IMR-90 (cell line): Measurements from ENCODE around the gene HGFAC. TPM values are rescaled to one million over a fixed set of nuclear protein-coding genes. Genes with fewer than 3 reads are reported as not detected.

Experiments
- ATAC-seq: fragments of 200-7000 bp; cut with Tn5 transposase; 2 replicates; pipeline ENCODE4 v1.9.1; 2020; ENCODE audit warnings: low read depth, mild to moderate bottlenecking, moderate library complexity
- BruUV-seq: library from RNA; stranded (reverse); fragments of 400-500 nt; replicated peaks from 2 replicates; lab custom pipeline; 2021; lab: Mats Ljungman, UMichigan
- CTCF ChIA-PET: fragments of 300-600 bp; formaldehyde crosslinking; extraction: SDS; loops from one replicate; lab custom pipeline; 2021; ENCODE audit warnings: antibody characterized with exemption; lab: Yijun Ruan, JAX
- POLR2A ChIA-PET: fragments of 300-600 bp; sonication (Branson Sonifier 250); formaldehyde crosslinking; loops from one replicate; lab custom pipeline; 2022; ENCODE audit warnings: antibody characterized with exemption; ENCODE audit not compliant: unreplicated experiment; lab: Charles Lee
- DNase-seq: peaks from one replicate; pipeline ENCODE4 v3.0.0; 2013
- H2AFZ ChIP-seq: replicated peaks from 2 replicates; pipeline ENCODE3; 2013; ENCODE audit warnings: low read length, mild to moderate bottlenecking; ENCODE audit not compliant: poor library complexity
- H2AK5ac ChIP-seq: 2 replicates; pipeline ENCODE4 v1.6.1; 2013; ENCODE audit warnings: low read depth, low read length, inconsistent platforms
- H2AK9ac ChIP-seq: replicated peaks from 2 replicates; pipeline ENCODE3; 2013; ENCODE audit warnings: mild to moderate bottlenecking, low read depth, low read length, moderate library complexity; ENCODE audit not compliant: poor library complexity
- H2BK120ac ChIP-seq: 2 replicates; pipeline ENCODE4 v1.6.1; 2013; ENCODE audit warnings: low read depth, low read length, inconsistent platforms
- H2BK15ac ChIP-seq: 3 replicates; pipeline ENCODE4 v1.6.1; 2013; ENCODE audit warnings: low read depth, low read length, inconsistent platforms
- H2BK20ac ChIP-seq: 2 replicates; pipeline ENCODE4 v1.6.1; 2013; ENCODE audit warnings: low read depth, mild to moderate bottlenecking, inconsistent platforms, low read length, moderate library complexity
- H2BK5ac ChIP-seq: 2 replicates; pipeline ENCODE4 v1.6.1; 2013; ENCODE audit warnings: mild to moderate bottlenecking, low read depth, low read length, inconsistent platforms; ENCODE audit not compliant: poor library complexity, severe bottlenecking
- H3K14ac ChIP-seq: replicated peaks from 2 replicates; pipeline ENCODE4 v1.6.1; 2013; ENCODE audit warnings: low read depth, low read length, inconsistent platforms
- H3K18ac ChIP-seq: 2 replicates; pipeline ENCODE4 v1.6.1; 2013; ENCODE audit warnings: low read depth, low read length, control low read depth
- H3K23ac ChIP-seq: 2 replicates; pipeline ENCODE4 v1.6.1; 2013; ENCODE audit warnings: low read depth, low read length, inconsistent platforms
- H3K27ac ChIP-seq: 2 replicates; pipeline ENCODE4 v1.5.1; 2013; ENCODE audit warnings: mild to moderate bottlenecking, control low read depth, low read length; ENCODE audit not compliant: insufficient read depth
- H3K27me3 ChIP-seq: 2 replicates; pipeline ENCODE4 v1.6.1; 2013; ENCODE audit warnings: low read length; ENCODE audit not compliant: control insufficient read depth, insufficient read depth
- H3K36me3 ChIP-seq: 2 replicates; pipeline ENCODE4 v1.6.1; 2013; ENCODE audit warnings: low read length, mixed read lengths; ENCODE audit not compliant: control insufficient read depth, insufficient read depth
- H3K4ac ChIP-seq: 2 replicates; pipeline ENCODE4 v1.6.1; 2013; ENCODE audit warnings: low read depth, low read length, inconsistent platforms
- H3K4me1 ChIP-seq: 2 replicates; pipeline ENCODE4 v1.6.1; 2013; ENCODE audit warnings: low read length, mixed read lengths; ENCODE audit not compliant: control insufficient read depth, insufficient read depth
- H3K4me2 ChIP-seq: 2 replicates; pipeline ENCODE4 v1.6.1; 2013; ENCODE audit warnings: low read depth, mild to moderate bottlenecking, control low read depth, low read length, moderate library complexity
- H3K4me3 ChIP-seq: 2 replicates; pipeline ENCODE4 v1.5.1; 2013; ENCODE audit warnings: low read depth, mild to moderate bottlenecking, control low read depth, low read length, moderate library complexity; ENCODE audit not compliant: insufficient read depth
- H3K56ac ChIP-seq: 2 replicates; pipeline ENCODE4 v1.6.1; 2013; ENCODE audit warnings: low read length, inconsistent platforms; ENCODE audit not compliant: insufficient read depth; ENCODE audit errors: extremely low read depth
- H3K79me1 ChIP-seq, 2 experiments: 2 replicates each; pipeline ENCODE4 v1.6.1; 2013; ENCODE audit warnings: low read length in 2 of 2, inconsistent platforms in 1 of 2, low read depth in 1 of 2
- H3K9ac ChIP-seq: 2 replicates; pipeline ENCODE4 v1.6.1; 2013; ENCODE audit warnings: low read depth, low read length, control low read depth
- H3K9me1 ChIP-seq: 2 replicates; pipeline ENCODE4 v1.6.1; 2013; ENCODE audit warnings: low read length, inconsistent platforms; ENCODE audit not compliant: insufficient read depth
- H3K9me3 ChIP-seq: 2 replicates; pipeline ENCODE4 v1.6.1; 2013; ENCODE audit warnings: low read length; ENCODE audit not compliant: control insufficient read depth, insufficient read depth
- H4K20me1 ChIP-seq: 2 replicates; pipeline ENCODE4 v1.6.1; 2013; ENCODE audit warnings: low read length, inconsistent platforms; ENCODE audit not compliant: insufficient read depth
- H4K5ac ChIP-seq: 2 replicates; pipeline ENCODE4 v1.6.1; 2013; ENCODE audit warnings: mild to moderate bottlenecking, low read depth, low read length, control low read depth
- H4K8ac ChIP-seq, 2 experiments: 2 replicates each; pipeline ENCODE4 v1.6.1; 2013; ENCODE audit warnings: low read depth in 2 of 2, low read length in 2 of 2, control low read depth in 1 of 2, inconsistent platforms in 1 of 2
- H4K91ac ChIP-seq: 2 replicates; pipeline ENCODE4 v1.6.1; 2013; ENCODE audit warnings: low read depth, low read length, inconsistent platforms; ENCODE audit not compliant: insufficient read depth
- CEBPB ChIP-seq: IDR thresholded peaks from 2 replicates; pipeline ENCODE4 v1.6.1; 2012; ENCODE audit warnings: low read depth, low read length, improper control_type of control experiment
- ELK1 ChIP-seq: fragments of 150-350 bp; IDR thresholded peaks from 2 replicates; pipeline ENCODE4 v1.6.1; 2016; ENCODE audit warnings: low read depth, mild to moderate bottlenecking, low read length, moderate library complexity, borderline replicate concordance
- FOS ChIP-seq: fragments of 150-350 bp; IDR thresholded peaks from 2 replicates; pipeline ENCODE4 v1.6.1; 2016; ENCODE audit warnings: low read depth, low read length
- MAFK ChIP-seq: IDR thresholded peaks from 2 replicates; pipeline ENCODE4 v1.6.1; 2012; ENCODE audit warnings: low read depth, low read length, improper control_type of control experiment
- MAZ ChIP-seq: IDR thresholded peaks from 2 replicates; pipeline ENCODE4 v1.6.1; 2012; ENCODE audit warnings: low read depth, mild to moderate bottlenecking, low read length, improper control_type of control experiment, moderate library complexity, borderline replicate concordance
- MXI1 ChIP-seq: IDR thresholded peaks from 2 replicates; pipeline ENCODE4 v1.6.1; 2012; ENCODE audit warnings: low read depth, mild to moderate bottlenecking, low read length, moderate library complexity, borderline replicate concordance
- NFE2L2 ChIP-seq: fragments of 150-350 bp; IDR thresholded peaks from 2 replicates; pipeline ENCODE4 v1.6.1; 2016; ENCODE audit warnings: low read depth, mild to moderate bottlenecking, low read length
- POLR2A ChIP-seq: IDR thresholded peaks from 2 replicates; pipeline ENCODE4 v1.6.1; 2012; ENCODE audit warnings: mild to moderate bottlenecking, low read depth, low read length
- RAD21 ChIP-seq: IDR thresholded peaks from 2 replicates; pipeline ENCODE4 v1.6.1; 2012; ENCODE audit warnings: low read length, improper control_type of control experiment
- RCOR1 ChIP-seq: IDR thresholded peaks from 2 replicates; pipeline ENCODE4 v1.6.1; 2012; ENCODE audit warnings: mild to moderate bottlenecking, low read length, improper control_type of control experiment; ENCODE audit not compliant: insufficient replicate concordance
- SMC3 ChIP-seq: fragments of 150-350 bp; IDR thresholded peaks from 2 replicates; pipeline ENCODE4 v1.6.1; 2016; ENCODE audit warnings: low read depth, mild to moderate bottlenecking, antibody characterized with exemption, low read length, moderate library complexity
- USF2 ChIP-seq: fragments of 150-350 bp; IDR thresholded peaks from 2 replicates; pipeline ENCODE4 v1.6.1; 2017; ENCODE audit warnings: mild to moderate bottlenecking, antibody characterized with exemption, low read length, low read depth
- WGBS, 2 experiments: methylation state at CpG; one replicate each; pipeline versions ENCODE4 v1.1.5 to v1.1.7; 2013; ENCODE audit warnings: missing lambda C conversion rate in 2 of 2; ENCODE audit not compliant: insufficient read length in 1 of 2; ENCODE audit errors: extremely low coverage in 2 of 2; 5-methylcytosine and 5-hydroxymethylcytosine counted together
- dilution Hi-C: fragments of 300-500 bp; cut with HindIII; formaldehyde crosslinking; loops from one replicate; pipeline ENCODE4 v1.14.3; 2018; ENCODE audit warnings: low sequenced_read_pairs; ENCODE audit not compliant: unreplicated experiment
- in situ Hi-C: fragments of 300-500 bp; cut with MboI; formaldehyde crosslinking; loops from 3 replicates; pipeline ENCODE4 v1.14.3; 2019; ENCODE audit warnings: low sequenced_read_pairs, inconsistent platforms, mixed read lengths
- intact Hi-C: fragments of 100-400 bp; cut with micrococcal nuclease; formaldehyde crosslinking; loops from 2 replicates; pipeline ENCODE4 v1.10.0; 2022
- polyA plus RNA-seq, 3 experiments: library from polyadenylated mRNA; depleted of rRNA; stranded (reverse); fragments of >200 nt; gene quantifications; 2 replicates each; pipeline ENCODE4 v1.2.3, GENCODE V29; 2012; ENCODE audit warnings: low replicate concordance in 1 of 3
- total RNA-seq: library from RNA; depleted of rRNA; stranded (reverse); fragments of >200 nt; gene quantifications from 2 replicates; pipeline ENCODE4 v1.2.3, GENCODE V29; 2012
- TF ChIP-seq, protein P1 (sequence below): conservative IDR thresholded peaks from 2 replicates; pipeline ENCODE4 v1.5.1; 2012; ENCODE audit warnings: mild to moderate bottlenecking, low read depth, low read length, improper control_type of control experiment

HGFAC gene
- total and polyA plus RNA-seq, 2 of the 4 experiments (the other 2 are of a cell fraction): 0.05 TPM; not detected in 1

DNA sequence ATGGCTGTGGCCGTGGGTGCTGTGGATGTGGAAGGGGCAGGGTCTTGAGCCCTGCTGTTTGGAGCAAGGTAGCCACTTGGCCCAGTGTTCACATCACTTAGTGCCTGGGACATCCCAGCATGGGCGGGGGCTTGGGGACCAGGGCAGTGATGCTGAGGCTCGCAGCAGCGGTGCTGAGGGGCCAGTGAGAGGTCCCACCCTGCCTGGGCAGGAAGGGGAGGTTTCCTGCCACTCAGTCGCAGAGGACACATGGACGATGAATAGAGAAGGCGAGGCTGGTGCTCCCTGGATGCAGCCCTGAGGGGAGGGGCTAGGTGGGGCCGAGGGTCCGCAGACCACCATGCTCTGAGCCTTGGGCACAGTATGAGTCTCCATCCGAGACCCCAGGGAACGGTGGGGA, 47.1 kb downstream of the HGFAC start:
- Histone ChIP-seq H2AFZ (no peak overlapping the region), H3K4ac (no peak overlapping the region), H3K4me3 (no peak overlapping the region), H2BK15ac (no peak overlapping the region), H3K9me3 (no peaks in the 10 kb centered on the region), H4K91ac (no peak overlapping the region), H2BK5ac (no peak overlapping the region), H3K4me2 (no peak overlapping the region), H3K27ac (no peak overlapping the region), H3K27me3 (peaks cover 44% of the 10 kb centered on the region), H3K4me1 (no peaks in the 10 kb centered on the region), H3K36me3 (no peaks in the 10 kb centered on the region), H3K79me1 (no peaks in the 10 kb centered on the region), H4K5ac (no peak overlapping the region), H2BK20ac (no peak overlapping the region), H4K8ac (no peak overlapping the region), H2AK9ac (no peak overlapping the region), H3K23ac (no peak overlapping the region), H3K14ac (no peak overlapping the region), H2BK120ac (no peak overlapping the region), H2AK5ac (no peak overlapping the region), H3K56ac (no peak overlapping the region), H3K9ac (no peak overlapping the region), H3K18ac (no peak overlapping the region), H4K20me1 (peaks cover 8% of the 10 kb centered on the region; the same call in 1 of the 2 replicates), H3K9me1 (no peaks in the 10 kb centered on the region)
- dilution Hi-C loops: no loop called here
- TF ChIP-seq, protein P1, sequence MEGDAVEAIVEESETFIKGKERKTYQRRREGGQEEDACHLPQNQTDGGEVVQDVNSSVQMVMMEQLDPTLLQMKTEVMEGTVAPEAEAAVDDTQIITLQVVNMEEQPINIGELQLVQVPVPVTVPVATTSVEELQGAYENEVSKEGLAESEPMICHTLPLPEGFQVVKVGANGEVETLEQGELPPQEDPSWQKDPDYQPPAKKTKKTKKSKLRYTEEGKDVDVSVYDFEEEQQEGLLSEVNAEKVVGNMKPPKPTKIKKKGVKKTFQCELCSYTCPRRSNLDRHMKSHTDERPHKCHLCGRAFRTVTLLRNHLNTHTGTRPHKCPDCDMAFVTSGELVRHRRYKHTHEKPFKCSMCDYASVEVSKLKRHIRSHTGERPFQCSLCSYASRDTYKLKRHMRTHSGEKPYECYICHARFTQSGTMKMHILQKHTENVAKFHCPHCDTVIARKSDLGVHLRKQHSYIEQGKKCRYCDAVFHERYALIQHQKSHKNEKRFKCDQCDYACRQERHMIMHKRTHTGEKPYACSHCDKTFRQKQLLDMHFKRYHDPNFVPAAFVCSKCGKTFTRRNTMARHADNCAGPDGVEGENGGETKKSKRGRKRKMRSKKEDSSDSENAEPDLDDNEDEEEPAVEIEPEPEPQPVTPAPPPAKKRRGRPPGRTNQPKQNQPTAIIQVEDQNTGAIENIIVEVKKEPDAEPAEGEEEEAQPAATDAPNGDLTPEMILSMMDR: no peak
- TF ChIP-seq CEBPB (no peak), MXI1 (no peak), NFE2L2 (no peak), MAZ (no peak), FOS (no peak), ELK1 (no peak), POLR2A (no peak), USF2 (no peak), MAFK (no peak), SMC3 (no peak), RAD21 (no peak), RCOR1 (no peak)
- CTCF ChIA-PET: no interaction called here
- BruUV-seq: no TSS peak
- intact Hi-C loops: no loop called here
- no peak for ATAC-seq
- in situ Hi-C loops: no loop called here
- no peak for DNase-seq
- 59% methylated on average over 6 of the region's 11 CpGs; no CpG with 5 or more reads in 1 of the 2 experiments for WGBS, 2 experiments
- POLR2A ChIA-PET: no interaction called here
